HL-60/S4 treated with phorbol 12-myristate 13-acetate at 8.2 ng/mL for 4 days and 3 days (cell line): ENCODE results near the gene NRG2.

Experiments
- in situ Hi-C: fragments of 300-500 bp; cut with MboI; formaldehyde crosslinking; loops from 2 replicates; pipeline ENCODE4 v1.15.0; 2022; ENCODE audit warnings: low sequenced_read_pairs

The NRG2 gene

DNA sequence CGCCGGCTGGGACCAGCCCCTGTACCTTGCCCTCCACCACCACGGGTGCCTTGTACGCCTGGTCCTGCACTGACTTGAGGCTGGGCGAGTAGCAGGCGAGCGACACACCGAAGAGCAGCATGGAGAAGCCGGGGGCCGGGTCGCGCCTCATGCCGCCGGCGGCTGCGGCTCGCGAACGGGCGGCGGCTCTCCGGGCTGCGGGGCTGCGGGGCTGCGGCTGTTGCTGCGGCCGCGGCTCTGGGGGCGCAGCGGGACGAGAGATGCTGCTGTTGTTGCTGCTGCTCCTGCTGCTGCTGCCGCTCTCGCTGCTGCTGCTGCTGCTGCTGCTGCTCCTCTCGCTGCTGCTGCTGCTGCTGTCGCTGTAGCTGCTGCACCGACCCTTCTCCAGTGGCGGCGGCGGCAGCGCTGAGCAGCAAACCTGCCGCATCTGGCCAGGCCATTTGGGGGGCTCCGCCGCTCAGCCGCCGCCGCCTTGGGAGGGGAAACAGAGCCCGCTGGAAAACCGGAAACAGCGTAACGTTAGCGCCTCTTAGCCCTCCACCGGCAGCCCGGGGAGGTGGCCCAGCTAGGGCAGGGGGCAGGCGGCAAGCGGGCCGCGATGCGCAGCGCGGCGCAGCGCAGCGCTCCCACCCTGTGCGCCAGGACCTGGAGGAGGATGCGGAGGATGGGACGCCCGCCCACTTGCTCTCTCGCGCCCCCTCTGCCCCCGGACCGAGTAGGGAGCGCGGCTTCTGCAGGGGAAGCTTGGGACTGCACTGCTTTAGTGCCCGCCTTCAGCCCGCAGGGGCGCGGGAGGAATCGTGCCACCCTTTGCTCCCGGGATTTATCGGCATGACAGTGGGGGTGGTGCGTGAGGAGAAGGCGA lies at the start of gene NRG2:
NRG2 (minus strand) TSS at position 657 of the 865 bp plus-strand sequence.
- in situ Hi-C loops: no loop called here

DNA sequence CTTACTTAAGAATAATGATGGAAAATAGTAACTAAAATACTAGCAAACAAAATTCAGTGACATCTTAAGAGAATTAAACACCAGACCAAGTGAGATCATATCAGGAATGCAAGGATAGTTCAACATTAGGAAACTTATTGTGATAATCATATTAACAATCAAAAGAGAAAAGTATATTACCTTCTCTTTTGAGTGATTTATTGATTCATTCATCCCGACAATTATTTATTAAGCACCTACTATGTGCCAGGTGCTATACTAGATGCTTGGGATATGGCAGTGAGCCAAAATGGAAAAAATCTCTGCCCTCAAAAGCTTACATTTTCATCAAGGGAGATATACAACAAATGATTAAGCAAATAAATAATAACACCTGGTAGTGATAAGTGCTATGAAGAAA lies 47.2 kb upstream of the NRG2 start:
- in situ Hi-C loops: no loop called here

DNA sequence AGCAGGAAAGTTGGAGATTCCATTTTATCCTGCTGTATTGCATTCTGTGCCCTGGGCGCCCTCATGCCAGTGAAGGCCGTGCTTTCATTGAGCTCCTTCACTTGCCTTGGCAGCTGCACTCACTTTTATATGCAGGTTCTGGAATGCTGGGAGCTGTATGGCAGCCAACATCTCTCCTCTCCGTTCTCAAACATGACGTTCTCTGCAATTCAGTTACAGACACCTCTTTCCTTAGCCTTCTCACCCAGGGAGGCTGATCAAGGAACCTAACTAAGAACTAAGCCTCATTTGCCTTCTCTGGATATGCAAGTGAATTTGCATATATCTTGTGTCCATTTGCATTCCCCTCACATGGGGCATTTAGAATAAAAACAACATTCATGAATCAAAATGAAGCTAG lies 41.4 kb upstream of the NRG2 start:
- in situ Hi-C loops: no loop called here

DNA sequence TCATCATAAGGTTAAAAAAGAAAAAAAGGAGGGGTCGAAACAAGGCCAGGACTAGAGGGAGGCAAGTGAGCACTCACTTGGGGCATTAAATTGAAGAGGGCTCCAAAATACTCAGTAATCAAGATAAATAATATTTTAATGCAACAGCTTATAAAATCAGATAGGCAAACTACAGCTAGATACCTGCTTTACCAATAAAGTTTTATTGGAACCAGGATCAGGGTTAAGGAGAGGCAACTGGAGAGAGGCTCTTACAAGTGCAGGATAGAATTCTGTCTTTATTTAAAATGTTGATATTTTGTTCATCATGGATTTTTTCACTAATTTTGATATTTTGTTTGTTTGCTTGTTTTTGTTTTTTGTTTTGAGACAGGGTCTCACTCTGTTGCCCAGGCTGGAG lies 40.6 kb upstream of the NRG2 start:
- in situ Hi-C loops: no loop called here

DNA sequence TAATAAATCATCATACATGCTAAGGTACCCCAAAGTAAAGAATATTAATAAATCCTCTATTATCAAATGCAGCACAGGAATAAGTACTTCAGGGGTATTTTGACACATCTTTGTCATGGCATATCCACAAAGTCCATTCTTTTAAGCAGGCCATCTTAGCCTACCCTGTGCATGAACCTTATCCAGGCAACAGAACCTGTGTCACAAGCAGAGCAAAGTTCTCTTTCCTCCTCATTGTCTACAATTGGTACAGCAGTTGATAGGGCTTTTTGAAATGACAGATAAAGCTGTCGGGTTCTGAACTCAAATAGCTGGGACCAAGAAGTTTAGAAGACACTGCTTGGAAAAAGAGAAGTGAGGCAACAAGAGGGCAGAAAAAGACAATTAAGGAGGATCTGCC lies 40.0 kb upstream of the NRG2 start:
- in situ Hi-C loops: no loop called here

DNA sequence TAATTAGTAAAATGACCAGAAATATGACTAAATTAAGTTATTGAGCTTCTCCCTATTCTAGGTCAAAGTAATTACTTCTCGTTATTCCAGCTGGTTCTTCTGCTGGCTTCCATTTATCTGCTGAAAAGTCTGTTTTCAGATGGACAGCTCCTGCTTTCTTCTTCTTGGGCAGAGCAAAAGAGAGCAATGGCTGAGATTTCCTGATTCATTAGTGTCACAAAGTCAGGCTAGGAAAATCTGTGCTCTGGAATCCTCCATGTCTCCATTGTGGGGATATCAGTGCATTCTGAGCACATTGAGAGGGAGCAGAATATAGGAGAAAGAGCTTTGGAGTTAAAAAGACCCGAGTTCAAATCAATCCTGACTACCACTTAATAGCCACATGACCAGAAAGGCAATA lies 33.7 kb upstream of the NRG2 start:
- in situ Hi-C loops: no loop called here

DNA sequence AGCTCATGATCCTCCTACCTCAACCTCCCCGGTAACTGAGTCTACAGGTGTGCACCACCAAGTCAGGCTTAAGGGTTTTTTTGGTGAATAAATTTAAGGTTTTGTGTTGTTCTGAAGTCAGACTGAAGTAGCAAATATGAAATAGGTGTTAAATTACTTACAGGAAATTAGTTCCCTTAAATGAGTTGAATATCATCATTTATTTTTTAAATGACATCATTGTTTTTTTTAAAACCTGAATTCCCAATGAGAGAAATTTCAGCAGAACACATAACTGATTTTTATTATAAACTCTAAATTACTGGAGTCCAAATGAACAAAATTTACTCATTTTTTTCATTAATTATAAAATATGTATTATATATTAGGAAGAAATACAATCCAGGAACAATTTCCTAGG lies 33.0 kb upstream of the NRG2 start:
- in situ Hi-C loops: no loop called here

DNA sequence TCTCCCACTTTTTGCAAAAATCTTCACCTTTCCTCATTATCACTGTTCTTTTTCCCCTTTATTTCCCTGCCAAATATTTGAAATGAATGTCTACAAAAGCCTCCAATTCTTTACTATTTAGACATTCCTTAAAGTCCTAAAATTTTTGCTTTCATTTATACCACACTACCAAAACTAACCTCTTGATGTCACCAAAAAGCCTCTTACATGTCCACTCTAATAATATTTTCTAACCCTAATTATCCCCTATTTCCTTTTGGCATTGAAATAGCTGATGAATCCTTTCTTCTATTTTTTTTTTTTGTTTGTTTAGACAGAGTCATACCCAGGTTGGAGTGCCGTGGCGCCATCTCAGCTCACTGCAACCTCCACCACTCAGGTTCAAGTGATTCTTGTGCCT lies 32.3 kb upstream of the NRG2 start:
- in situ Hi-C loops: no loop called here

DNA sequence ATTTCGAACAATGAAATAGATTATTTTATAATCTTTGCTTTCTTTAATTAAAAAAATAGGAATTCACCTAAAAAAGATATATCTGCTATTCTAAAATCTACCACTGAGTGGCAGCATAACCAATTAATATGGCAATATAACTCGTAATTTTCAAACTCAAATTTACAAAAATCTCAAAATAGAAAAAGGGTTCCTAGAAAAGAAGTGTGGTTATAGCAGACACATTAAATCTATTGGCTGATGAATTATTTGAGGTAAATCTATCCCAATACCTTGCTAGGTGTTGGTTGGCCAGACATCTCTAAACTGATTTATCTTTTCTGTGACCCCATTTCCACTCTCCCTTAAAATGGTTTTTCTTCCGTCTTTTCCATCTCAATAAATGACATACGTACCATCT lies 30.2 kb upstream of the NRG2 start:
- in situ Hi-C loops: loop anchor here (25.0 kb wide), 1 partner anchor 89 kb away; no protein-coding TSS in a partner anchor

DNA sequence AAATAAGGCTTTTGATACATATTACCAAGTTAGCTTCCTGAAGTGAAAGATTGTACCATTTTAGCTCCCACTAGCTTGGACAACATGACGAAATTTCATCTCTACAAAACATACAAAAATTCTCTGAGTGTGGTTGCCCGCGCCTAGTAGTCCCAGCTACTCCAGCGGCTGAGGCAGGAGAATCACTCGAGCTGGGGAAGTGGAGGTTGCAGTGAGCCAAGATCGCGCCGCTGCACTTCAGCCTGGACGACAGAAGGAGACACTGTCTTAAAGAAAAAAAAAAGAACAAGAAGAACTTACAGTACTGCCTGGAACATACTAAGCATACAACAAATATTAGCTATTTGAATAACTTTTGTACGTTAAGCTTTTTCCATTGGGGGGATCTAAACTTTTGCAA lies 29.7 kb upstream of the NRG2 start:
- in situ Hi-C loops: loop anchor here (25.0 kb wide), 1 partner anchor 89 kb away; no protein-coding TSS in a partner anchor

DNA sequence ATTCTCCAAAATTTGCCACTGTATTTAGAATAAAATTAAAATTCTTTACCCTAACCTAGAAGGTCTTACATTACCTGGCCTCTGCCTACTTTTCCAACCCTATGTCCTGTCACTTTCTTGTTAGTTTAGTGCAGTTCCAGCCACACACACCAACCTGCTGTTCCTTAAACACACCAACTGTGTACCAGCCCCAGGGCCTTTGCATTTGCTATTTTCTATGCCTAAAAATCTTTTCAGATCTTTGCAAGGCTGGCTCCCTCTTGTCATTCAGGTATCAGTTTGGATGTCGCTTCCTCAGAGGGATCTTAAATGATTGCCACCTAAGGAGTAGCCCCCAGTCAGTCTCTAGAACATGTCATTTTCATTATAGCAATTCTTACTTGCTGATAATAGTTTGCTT lies 17.7 kb upstream of the NRG2 start:
- in situ Hi-C loops: loop anchor here (25.0 kb wide), 1 partner anchor 101 kb away; no protein-coding TSS in a partner anchor

DNA sequence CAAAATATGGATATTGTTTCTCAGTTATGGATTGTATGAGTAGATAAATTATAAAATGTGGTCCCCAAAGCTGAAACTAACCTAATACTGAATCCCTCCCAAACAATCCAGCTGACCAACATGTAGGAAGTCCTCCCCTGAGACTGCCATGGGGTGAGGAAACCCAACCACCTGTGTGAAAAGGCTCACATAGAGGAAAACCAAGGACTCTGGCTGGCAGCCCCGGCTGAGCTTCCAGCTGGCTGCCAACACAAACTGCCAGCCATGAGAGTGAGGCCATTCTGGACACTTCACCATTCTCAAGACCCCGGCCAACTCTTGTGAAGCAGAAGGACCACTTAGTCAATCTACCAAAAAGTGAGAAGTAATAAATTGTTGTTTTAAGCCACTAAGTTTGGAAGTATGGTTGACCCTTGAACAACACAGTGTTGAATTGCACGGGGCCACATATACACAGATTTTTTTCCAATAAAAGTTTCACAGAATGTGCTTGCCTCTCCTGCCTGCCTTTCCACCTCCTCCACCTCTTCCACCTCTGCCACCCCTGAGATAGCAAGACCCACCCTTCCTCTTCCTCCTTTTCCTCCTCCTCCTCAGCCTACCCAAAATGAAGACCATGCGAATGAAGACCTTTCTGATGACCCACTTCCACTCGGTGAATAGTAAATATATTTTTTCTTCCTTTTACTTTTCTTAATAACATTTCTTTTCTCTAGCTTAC lies 15.3 kb upstream of the NRG2 start:
- in situ Hi-C loops: loop anchor here (25.0 kb wide), 1 partner anchor 104 kb away; no protein-coding TSS in a partner anchor

DNA sequence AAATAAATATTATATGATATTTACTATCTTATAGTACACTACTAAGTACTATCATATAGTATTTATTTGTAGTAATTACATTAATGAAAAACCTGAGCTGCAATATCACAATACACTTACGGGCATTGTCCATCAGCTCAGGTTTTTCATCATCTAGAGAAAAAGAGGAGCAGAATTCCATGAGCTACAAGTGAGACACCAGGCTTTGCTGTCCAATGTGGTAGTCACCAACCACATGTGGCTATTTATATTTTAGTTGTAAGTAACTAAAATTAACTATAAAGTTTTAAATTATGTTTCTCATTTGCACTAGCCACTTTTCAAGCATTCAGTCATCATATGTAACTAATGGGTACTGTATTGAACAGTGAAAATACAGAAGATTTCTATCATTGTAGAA lies 13.8 kb upstream of the NRG2 start:
- in situ Hi-C loops: loop anchor here (25.0 kb wide), 1 partner anchor 105 kb away; no protein-coding TSS in a partner anchor

DNA sequence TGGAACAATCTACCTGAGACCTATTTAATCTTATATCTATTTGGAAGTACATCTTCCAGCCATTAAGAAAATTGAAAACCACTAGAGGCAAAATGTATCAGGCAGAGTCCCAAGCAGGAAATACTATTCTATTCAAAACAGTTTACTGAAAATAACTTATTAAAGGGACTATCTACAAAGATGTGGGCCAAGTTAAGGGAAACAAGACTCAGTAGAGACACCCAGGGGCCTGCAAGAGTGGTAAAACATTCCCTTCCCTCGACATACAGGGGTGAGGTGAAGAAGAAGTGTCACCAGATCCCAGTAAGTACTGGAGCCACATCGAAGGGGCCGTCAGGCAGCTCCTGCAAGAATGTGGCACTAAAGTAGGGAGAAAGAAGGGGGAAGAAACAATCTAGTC lies 12.1 kb upstream of the NRG2 start:
- in situ Hi-C loops: loop anchor here (25.0 kb wide), 1 partner anchor 107 kb away; no protein-coding TSS in a partner anchor

DNA sequence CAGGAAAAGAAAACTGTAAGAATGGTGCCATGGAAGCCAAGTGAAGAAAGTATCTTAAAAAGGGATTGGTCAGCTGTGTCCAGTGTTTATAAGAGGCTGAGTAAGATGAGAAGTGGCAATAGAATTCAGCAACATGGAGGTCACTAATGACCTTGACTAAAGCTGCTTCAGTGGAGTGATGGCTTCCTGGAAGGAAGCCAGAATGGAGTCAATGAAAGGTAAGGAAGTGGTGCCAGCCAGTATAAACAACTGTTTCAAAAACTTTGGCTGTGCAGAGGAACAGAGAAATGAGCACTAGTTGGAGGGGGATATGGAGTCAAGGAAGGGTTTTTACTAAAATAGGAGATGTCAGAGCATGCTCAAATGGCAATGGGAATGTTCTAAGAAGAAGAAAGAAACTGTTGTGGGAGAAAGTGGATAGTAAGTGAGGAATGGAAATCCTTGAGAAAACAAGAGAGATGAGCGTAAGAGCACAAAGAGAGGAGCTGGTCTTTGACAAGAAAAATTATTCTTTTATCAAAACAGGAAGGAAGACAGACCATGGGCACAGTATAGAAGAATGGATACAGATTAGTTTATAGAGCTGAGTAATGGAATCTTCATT lies 11.1 kb upstream of the NRG2 start:
- in situ Hi-C loops: loop anchor here (25.0 kb wide), 1 partner anchor 108 kb away; no protein-coding TSS in a partner anchor

DNA sequence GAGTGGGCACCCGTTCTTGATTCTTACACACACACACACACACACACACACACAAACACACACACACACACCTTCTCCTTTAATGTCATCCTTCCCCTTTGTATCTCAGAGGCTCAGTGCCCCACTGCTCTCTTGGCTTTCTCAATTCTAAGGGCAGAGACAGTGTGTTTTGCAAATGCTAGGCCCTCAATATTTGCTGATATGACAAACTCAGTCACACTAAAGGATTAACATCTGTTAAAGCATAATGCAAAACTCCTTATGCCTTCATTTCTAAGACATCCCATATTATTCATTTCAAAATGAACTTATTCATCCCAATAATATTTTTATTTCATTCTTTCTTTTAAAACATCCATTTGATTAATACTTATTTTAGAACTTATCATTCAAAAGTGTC lies 8.9 kb upstream of the NRG2 start:
- in situ Hi-C loops: loop anchor here (25.0 kb wide), 1 partner anchor 110 kb away; no protein-coding TSS in a partner anchor

DNA sequence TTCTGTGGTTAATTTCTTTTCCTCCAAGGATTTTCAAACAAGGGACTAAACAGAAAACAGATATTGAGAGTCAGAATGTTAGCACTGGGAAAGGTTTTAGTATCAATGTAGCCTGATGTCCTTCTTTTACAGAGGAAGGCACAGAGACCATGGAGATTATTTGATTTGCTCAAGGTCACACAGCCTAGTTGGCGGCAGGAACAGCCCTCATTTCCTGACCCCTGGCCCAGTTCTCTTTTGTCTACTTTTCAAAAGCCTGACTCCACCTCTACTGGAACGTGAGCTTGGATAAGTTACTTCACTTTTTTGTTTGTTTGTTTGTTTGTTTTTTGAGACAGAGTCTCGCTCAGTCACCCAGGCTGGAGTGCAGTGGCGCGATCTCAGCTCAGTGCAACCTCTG lies 6.6 kb upstream of the NRG2 start:
- in situ Hi-C loops: loop anchor here (25.0 kb wide), 1 partner anchor 113 kb away; no protein-coding TSS in a partner anchor

DNA sequence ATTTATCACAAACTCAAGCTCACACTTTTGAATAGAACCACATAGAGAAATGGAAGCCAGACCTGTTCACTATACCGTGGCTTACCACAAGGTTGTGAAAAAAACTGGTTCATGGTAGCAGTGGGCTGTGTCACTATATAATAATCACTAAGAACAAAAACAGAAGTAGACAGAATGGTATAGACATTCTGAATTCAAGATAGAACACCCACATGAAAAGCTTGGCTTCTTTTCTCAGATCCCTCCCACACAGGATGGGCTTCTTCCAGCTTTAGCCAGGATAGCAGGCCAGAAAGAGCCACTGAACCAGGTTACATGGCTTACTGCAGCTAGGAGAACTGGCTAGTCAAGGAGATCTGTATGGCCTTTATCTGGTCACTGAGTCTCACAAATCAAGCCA lies 6.1 kb upstream of the NRG2 start:
- in situ Hi-C loops: no loop called here

DNA sequence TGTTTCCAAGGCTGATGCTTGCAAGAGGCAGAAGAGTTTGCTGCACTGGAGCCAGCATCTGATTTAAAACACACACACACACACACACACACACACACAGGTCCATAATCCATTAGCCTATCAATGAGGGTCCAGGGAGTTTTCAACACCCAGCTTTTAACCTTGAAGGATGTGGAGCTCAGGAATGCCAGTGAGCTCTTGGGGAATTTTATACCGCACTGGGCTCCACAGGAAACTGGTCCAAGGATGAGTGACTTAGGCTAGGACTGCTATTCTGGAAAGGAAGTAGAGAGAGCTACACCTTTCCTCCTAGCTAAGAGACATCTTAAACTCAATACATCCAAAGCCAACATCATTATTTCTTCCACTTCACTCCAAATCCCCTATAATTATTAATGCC lies 942 bp upstream of the NRG2 start:
- in situ Hi-C loops: no loop called here

DNA sequence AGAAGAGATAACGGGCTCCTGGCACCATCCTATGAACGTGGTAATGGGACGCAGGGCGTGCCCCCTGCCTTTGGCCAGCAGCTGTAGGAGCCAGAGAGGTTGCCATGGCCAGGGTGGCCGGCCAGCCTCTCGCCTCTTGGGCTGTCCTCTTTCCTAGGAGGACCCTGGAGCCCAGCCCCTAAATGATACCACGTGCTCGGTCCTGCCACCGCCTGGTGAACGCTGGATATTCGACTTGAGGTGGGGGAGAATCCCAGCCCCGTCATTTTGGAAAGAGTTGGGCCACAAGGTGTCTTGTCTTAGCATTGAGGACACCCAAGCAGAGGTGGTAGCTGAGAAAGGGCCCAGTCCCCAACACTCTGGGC lies 391 bp upstream of the NRG2 start:
- in situ Hi-C loops: no loop called here

DNA sequence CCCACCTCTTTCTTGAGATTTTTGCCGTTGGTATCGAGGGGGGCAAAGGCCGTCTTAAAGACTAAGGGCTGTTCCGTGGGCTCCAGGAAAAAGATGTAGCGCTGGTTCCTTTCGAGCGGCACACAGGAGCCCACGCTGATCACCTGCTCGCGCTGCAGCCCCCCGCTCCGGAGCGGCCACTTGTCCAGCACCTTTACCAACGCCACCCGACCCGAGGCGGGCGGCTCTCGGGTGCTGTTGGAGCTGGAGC lies 781 bp downstream of the NRG2 start:
- in situ Hi-C loops: no loop called here
